HL-60/S4 treated with retinoic acid at 250 ng/mL for 4 days and 3 days (cell line): ENCODE data around the gene PTGDS.

Experiments used
- in situ Hi-C: fragments of 300-500 bp; cut with MboI; formaldehyde crosslinking; loops from 2 replicates; pipeline ENCODE4 v1.7.0; 2022; ENCODE audit warnings: low sequenced_read_pairs

The PTGDS gene

DNA sequence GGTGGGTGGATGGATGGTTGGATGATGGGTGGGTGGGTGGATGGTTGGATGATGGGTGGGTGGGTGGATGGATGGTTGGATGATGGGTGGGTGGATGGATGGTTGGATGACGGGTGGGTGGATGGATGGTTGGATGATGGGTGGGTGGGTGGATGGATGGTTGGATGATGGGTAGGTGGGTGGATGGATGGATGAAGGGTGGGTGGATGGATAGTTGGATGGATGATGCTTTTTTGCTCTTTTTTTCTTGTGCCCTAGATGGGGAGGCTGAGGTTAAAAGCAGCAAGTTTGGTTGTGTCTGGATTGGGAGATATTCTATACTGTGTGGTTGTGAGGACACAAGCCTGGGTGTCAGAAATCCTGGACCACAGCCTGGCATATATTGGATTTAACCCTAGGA is 19.8 kb upstream of the PTGDS start:
- in situ Hi-C loops, result no loop called here

GRCh38 chr9:136957901-136958300 is 19.4 kb upstream of the PTGDS start:
- in situ Hi-C loops, result no loop called here

DNA sequence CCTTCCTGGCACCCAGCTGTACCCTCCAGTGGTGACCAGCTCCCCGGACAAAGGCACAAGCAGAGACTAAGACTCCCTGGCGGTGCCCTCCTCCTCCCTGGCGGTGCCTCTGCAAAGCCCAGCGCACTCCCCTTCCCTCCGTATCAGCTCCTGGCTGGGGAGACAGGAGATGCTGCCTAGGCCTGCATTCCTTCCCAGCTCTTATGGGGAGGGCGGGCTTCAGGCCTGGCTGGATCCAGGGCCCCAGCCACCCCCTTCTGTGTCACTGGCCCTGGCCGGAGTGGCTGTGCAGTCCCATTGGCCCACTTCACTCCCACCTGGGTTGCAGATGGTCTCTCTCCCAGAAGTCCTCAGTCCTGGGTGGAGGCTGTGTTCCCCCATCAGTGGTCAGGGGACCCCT is 18.8 kb upstream of the PTGDS start:
- in situ Hi-C loops, result no loop called here

DNA sequence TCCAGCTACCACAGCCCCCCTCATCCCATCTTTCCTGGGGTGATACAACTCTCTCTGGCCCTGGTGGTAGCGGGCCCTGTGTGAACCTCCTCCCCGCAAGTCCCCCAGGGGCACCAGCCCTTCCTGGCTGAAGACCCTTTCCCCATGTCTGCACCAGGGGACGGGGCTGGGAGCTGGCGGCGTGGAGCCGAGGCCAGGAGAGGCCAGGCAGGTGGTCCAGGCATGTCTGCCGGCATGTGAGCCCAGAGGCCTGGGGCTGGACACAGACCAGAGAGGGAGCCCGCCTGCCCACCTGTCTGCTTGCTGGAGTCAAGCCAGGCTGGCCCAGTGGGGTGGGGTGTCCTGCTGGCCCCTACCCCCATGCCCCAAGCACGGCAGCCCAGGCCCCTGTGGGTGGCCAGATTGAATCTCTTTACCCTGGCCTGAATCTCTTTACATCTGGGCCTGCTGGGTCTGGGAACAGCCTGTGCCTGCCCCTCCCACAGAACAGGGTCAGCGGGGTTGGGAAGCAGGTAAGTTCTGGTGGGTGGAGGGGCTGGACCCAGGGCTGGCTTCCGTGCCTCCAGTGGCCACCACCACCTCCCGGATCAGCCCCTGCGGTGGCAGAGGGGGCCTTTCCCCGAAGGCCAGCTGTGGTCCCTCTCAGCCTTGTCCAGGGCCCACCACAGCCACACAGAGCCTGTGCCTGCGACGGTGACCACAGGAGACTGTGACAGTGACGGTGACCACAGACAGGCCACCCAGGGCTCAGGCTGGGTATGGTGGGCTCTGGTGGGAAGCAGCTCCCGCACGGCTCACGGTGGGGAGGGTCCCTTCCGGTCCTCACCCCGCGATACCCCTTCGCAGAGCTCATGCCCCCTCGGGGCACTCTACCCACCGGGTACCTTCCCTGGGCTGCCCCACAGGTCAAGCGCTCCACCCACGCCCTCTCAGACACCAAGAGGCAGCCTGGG is 18.1 kb upstream of the PTGDS start:
- in situ Hi-C loops, result no loop called here

GRCh38 chr9:136960212-136960937 is 16.9 kb upstream of the PTGDS start:
- in situ Hi-C loops, result no loop called here

DNA sequence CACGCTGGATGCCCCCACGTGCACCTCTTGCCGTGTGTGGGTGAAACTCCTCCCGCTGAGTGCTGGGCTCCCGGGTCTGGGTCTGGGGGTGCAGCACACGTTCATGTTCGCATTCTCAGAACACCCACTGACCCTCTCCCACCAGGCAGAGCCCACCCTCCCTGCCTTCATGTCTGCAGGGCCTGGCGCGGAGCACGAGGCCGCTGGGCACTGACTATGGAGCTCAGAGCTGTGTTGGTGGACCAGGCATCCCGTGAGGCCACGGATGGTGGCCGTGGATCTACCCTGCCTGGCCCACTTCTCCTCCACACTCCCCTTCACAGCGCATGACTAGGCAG is 16.4 kb upstream of the PTGDS start:
- in situ Hi-C loops, result no loop called here

- in situ Hi-C loops, result no loop called here
Measured at GRCh38 chr9:136961279-136962065, 15.8 kb upstream of the PTGDS start.

- in situ Hi-C loops, result no loop called here
Measured at GRCh38 chr9:136962163-136962562, 15.1 kb upstream of the PTGDS start.

DNA sequence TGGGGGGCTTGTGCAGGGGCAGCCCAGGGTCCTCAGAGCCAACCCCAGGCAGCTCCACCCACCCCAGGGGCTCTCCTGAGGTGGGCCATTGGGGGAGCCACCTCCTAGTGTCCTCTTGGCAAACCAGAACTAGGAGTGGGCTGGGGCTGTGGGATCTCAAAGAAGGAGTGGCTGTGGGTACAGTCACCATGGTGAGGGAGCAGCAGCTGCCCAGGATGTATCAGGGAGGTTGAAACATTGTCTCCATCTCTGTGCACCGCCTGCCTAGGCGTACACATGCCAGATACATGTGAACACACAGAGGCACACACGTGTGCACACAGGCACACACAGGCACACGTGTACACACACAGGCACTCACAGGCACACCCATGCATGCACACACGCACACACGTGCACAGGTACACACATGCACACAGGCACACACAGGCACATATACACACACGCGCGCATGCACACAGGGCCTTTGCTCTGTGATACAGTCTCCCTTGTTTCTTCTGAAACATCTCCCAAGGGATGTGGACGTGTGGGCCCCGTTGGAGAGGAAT is 14.5 kb upstream of the PTGDS start:
- in situ Hi-C loops, result no loop called here

DNA sequence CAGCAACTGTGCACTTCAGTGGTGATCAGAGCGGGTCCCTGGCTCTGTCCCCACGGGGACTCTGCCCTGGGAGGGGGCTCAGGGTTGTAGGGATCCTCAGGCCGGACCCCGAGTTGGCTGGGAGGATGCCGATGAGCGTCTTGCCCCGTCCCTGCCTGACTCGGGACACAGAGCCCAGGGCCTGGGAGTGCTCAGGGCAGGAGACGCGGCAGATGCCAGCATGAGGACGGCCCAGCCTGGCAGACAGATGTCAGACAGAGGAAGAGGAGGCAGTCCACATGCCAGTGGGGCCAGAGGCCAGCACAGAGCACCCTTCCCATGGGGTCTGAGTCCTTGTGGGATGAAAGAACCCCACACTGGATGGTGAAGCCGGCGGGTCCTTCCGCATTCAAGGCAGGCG is 14.0 kb upstream of the PTGDS start:
- in situ Hi-C loops, result no loop called here

DNA sequence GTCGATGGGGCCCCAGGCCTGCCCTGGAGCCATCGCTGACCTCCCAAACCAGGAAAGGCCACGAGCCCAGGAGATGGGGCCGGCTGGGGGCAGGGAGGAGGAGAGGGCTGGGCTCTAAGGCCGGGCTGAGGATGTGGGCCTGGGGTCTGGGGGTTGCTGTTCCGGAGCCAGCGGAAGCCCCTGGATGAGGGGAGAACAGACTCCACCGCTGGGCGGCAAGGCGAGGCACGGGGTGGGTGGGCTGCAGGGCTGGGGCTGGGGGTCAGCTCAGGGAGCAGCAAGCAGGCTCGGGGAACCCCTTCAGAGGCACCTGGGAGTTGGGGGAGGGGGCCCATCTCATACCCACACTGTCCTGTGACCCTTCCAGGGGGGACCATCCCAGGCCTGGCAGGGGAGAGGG is 13.6 kb upstream of the PTGDS start:
- in situ Hi-C loops, result no loop called here

DNA sequence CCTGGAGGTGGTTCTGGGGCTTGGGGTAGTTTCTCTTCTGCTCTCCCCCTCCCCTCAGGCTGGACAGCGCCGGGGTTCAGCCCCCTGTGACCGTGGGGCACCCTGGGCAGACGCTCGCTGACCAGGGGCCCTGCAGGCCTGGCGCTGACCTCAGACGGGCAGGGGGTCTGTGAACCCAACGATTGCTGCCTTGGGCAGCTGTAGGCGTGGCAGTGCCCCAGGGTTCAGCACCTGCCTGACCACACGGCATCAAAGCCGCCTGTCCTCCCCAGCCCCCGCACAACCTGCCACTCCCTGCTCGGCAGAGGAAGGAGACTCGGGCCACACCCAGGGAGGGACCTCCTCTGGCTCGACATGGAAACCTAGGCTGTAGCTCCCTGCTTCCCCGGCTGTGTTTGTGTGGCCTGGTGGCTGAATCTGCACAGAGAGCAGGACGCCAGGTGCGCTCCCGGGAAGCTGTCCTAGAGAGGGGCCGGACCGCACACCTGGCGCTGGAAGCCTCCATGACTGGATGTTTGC is 13.1 kb upstream of the PTGDS start:
- in situ Hi-C loops, result no loop called here

DNA sequence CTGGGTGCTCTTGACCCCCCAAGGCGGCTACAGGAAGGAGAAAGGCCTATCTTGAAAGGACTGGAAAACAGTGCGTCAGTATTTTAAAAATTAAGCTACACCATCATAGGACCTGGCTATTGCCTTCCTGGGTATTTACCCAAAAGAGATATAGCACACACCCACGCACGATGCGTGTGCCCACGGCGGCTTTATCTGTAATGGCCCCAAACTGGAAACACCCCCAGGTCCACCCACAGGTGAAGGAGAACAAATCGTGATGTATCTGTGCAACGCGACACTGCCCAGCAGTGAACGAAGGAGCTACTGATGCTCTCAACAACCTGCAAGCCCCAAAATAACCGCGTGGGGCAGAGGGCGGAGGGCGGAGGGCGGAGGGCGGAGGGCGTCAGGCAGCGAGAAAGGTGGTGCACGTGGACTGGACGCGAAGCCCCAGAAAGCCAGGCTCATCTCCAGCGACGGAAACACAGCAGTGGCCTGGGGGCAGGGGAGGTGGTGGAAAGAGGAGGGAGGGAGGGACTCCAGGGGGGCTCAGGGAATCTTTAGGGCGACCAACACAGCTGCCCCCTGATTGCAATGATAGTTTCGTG is 12.4 kb upstream of the PTGDS start:
- in situ Hi-C loops, result no loop called here

DNA sequence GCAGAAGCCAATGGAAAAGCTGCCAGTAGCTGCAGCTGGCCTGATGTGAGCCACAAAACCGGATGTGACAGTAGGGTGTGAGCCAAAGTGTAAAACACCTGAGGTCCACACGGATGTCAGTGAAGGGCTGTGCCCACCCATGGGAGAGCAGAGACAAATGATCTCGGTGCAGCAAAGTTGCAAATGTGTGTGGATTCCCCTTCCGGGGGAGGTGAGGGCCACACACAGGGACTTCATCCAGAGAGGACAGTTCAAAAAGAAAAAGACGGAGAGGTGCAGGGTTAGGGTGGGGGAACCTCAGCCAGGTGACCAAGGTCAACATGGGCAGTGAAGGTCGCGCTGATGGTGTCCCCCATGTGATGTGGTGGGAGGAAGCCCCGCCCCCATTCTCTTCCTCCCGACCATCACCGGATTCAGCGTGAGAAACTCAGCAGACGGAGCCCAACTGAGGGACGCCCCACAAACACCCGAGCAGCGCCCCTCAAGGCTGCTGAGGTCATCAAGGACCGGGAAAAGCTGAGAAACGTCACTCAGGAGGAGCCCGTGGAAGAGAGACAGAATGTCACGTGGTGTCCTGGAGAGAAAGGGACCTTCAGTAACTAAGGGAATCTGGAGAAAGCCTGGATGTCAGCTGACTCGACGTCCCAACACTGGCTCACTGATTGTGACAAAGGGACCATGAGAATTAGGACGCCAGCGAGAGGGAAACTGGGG is 11.4 kb upstream of the PTGDS start:
- in situ Hi-C loops, result no loop called here

DNA sequence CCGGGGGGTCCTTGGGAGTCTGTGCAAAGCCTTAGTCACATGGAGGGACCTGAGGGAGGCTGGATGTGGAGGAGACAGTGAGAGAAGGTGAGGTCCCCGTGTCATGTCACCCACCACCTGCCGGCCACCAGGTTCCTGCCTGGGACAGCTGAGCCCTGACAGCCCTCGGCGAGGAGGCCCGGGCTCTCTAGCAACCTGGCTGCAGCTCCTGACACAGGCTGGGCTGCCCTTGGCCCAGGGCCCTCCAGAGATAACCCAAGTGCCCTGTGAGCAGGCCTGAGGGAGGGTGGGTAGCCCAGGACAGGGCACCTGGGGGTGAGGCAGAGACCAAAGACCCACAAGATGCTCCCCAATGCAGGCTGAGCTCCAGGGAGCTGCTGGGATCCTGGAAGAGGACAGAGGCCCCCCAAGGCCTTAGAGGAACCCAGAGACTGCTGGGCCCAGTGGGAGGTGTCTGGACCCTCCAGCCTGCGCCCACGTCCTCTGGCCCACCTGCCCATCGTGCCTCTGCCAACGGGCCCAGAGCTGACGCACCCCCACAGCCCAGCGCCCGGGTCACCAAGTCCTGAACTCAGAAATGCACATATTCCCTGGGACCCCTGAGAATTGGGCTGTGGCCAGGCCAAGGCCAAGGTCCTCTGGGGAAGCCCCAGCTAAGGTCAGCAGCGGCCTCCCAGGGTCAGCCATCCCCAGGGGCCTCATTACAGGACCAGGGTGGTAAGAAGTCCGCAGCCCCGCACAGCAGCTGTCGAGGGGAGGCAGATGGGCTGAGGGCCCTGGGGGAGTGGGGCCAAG is 8.8 kb upstream of the PTGDS start:
- in situ Hi-C loops, result no loop called here

- in situ Hi-C loops, result no loop called here
Measured at GRCh38 chr9:136969150-136969549, 8.2 kb upstream of the PTGDS start.

DNA sequence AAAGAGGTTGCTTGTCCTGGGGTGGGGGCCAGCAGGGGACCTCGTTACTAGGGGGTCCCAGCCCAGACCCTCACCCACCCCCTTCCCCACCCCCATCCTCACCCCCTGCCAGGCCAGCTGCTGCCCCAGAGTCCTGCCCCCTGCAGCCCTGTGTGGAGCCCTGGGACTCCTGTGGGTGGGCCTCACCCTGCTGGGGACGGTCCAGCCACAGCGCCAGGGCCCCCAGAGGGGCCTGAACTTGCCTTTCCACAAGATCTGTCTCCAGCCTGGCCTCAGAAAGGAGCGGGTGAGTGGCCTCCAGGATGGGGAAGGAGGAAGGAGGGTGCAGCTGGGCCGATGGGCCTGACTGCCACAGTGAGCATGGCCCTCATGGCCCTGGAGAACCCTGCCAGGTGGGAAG is 7.5 kb upstream of the PTGDS start:
- in situ Hi-C loops, result no loop called here

GRCh38 chr9:136970361-136970760 is 6.9 kb upstream of the PTGDS start:
- in situ Hi-C loops, result no loop called here

GRCh38 chr9:136971746-136972145 is 5.6 kb upstream of the PTGDS start:
- in situ Hi-C loops, result no loop called here
